ENCODE data around the gene FGF12.
A peak's percentile ranks its signal among the peaks of the same experiment; 100 is the strongest.

The FGF12 gene

GRCh38 chr3:192489579-192489978 lies 237.8 kb downstream of the FGF12 start:
- DNase-seq = no peak

- no peak for DNase-seq
These were observed 240.3 kb downstream of the FGF12 start for GRCh38 chr3:192487033-192487432.

- no peak for DNase-seq
These were observed 244.5 kb downstream of the FGF12 start for GRCh38 chr3:192482809-192483208.

GRCh38 chr3:192482391-192482790 lies 244.9 kb downstream of the FGF12 start:
- DNase-seq = no peak

- DNase-seq = no peak
These were observed 245.7 kb downstream of the FGF12 start for GRCh38 chr3:192481638-192482037.

GRCh38 chr3:192467230-192468140 lies 259.9 kb downstream of the FGF12 start:
- DNase-seq = peak; percentile 87

GRCh38 chr3:192449036-192449435 lies 278.3 kb downstream of the FGF12 start:
- peak; percentile 60 for DNase-seq

GRCh38 chr3:192445770-192446644 lies 281.3 kb downstream of the FGF12 start:
- DNase-seq = peak; percentile 75

- DNase-seq = no peak
These were observed 282.6 kb downstream of the FGF12 start for GRCh38 chr3:192444791-192445106.

- peak; percentile 86 for DNase-seq
These were observed 283.1 kb downstream of the FGF12 start for GRCh38 chr3:192444096-192444790.

GRCh38 chr3:192435241-192435640 lies 292.1 kb downstream of the FGF12 start:
- DNase-seq = no peak

- no peak for DNase-seq
These were observed 293.2 kb downstream of the FGF12 start for GRCh38 chr3:192434186-192434585.

- DNase-seq = no peak
These were observed 293.6 kb downstream of the FGF12 start for GRCh38 chr3:192433704-192434103.

- DNase-seq = peak; percentile 17
These were observed 304.4 kb downstream of the FGF12 start for GRCh38 chr3:192422997-192423342.

GRCh38 chr3:192422321-192422996 lies 304.9 kb downstream of the FGF12 start:
- no peak for DNase-seq

- no peak for DNase-seq
These were observed 308.0 kb downstream of the FGF12 start for GRCh38 chr3:192419312-192419711.

- DNase-seq = no peak
These were observed 309.7 kb downstream of the FGF12 start for GRCh38 chr3:192417559-192418055.

GRCh38 chr3:192417017-192417416 lies 310.3 kb downstream of the FGF12 start:
- peak; percentile 36 for DNase-seq

GRCh38 chr3:192413461-192413860 lies 313.9 kb downstream of the FGF12 start:
- DNase-seq = no peak

- no peak for DNase-seq
These were observed 316.7 kb downstream of the FGF12 start for GRCh38 chr3:192410684-192410960.

- no peak for DNase-seq
These were observed 317.3 kb downstream of the FGF12 start for GRCh38 chr3:192409838-192410683.
